SIG-M5 treated with dmso at 0.1 percent for 504 hours (cell line): ENCODE measurements around the gene LCNL1.
A peak's percentile ranks its signal among the peaks of the same experiment; 100 is the strongest.

ENCODE experiments used
- DNase-seq: peaks from one replicate; lab custom pipeline; 2025; ENCODE audit not compliant: unreplicated experiment; lab: John Stamatoyannopoulos, UW

Gene LCNL1

GRCh38 chr9:136982232-136983051 lies at the start of gene LCNL1:
LCNL1 (plus strand) TSS chr9:136982993; CDS start chr9:136983587, 594 bp downstream.
- no peak for DNase-seq

GRCh38 chr9:136934277-136934676 lies 48.5 kb upstream of the LCNL1 start:
- DNase-seq, result no peak

- peak; percentile 69 for DNase-seq
These were observed 47.1 kb upstream of the LCNL1 start for GRCh38 chr9:136935651-136936050.

GRCh38 chr9:136936645-136937170 lies 46.1 kb upstream of the LCNL1 start:
- no peak for DNase-seq

- DNase-seq, result no peak
These were observed 45.4 kb upstream of the LCNL1 start for GRCh38 chr9:136937186-136938001.

- no peak for DNase-seq
These were observed 43.3 kb upstream of the LCNL1 start for GRCh38 chr9:136939431-136939995.

GRCh38 chr9:136939996-136940525 lies 42.7 kb upstream of the LCNL1 start:
- no peak for DNase-seq

GRCh38 chr9:136940526-136941230 lies 42.1 kb upstream of the LCNL1 start:
- no peak for DNase-seq

- DNase-seq, result no peak
These were observed 41.3 kb upstream of the LCNL1 start for GRCh38 chr9:136941231-136942111.

- DNase-seq, result no peak
These were observed 40.5 kb upstream of the LCNL1 start for GRCh38 chr9:136942112-136942880.

GRCh38 chr9:136942881-136943230 lies 39.9 kb upstream of the LCNL1 start:
- no peak for DNase-seq

GRCh38 chr9:136943291-136944211 lies 39.2 kb upstream of the LCNL1 start:
- DNase-seq, result no peak

- DNase-seq, result no peak
These were observed 38.6 kb upstream of the LCNL1 start for GRCh38 chr9:136944212-136944518.

GRCh38 chr9:136944519-136945332 lies 38.1 kb upstream of the LCNL1 start, which contains the start of the genes C8G and FBXW5:
C8G (plus strand) TSS chr9:136945243; CDS start chr9:136945321, 78 bp downstream.
FBXW5 (minus strand) TSS chr9:136944738; CDS start chr9:136944083, 655 bp downstream.
- peak; percentile 85 for DNase-seq

GRCh38 chr9:136945333-136946227 lies 37.2 kb upstream of the LCNL1 start:
- no peak for DNase-seq
